HCT116 (cell line): ENCODE results near the gene SCAI. TPM values are rescaled to one million over a fixed set of nuclear protein-coding genes. Genes with fewer than 3 reads are reported as not detected.

Experiments used
- ATAC-seq: fragments of 200-7000 bp; cut with Tn5 transposase; 2 replicates; pipeline ENCODE4 v1.9.1; 2020; ENCODE audit warnings: mild to moderate bottlenecking, moderate library complexity
- BruUV-seq: library from RNA; stranded (reverse); fragments of 400-500 nt; replicated peaks from 2 replicates; lab custom pipeline; 2021; lab: Mats Ljungman, UMichigan
- CTCF ChIA-PET: fragments of 300-600 bp; sonication (Branson Sonifier 250); formaldehyde crosslinking; loops from one replicate; lab custom pipeline; 2021; ENCODE audit warnings: antibody characterized with exemption; lab: Charles Lee
- POLR2A ChIA-PET: fragments of 300-600, 350-600 bp; sonication (Branson Sonifier 250); formaldehyde crosslinking; loops from one replicate; lab custom pipeline; 2021; ENCODE audit warnings: antibody characterized with exemption; lab: Charles Lee
- RAD21 ChIA-PET, 2 experiments: fragments of 300-600 bp; sonication (Branson Sonifier 250); formaldehyde crosslinking; loops; one replicate each; lab custom pipeline; 2023; ENCODE audit warnings: low total read pairs in 2 of 2; ENCODE audit not compliant: uncharacterized antibody in 2 of 2, unreplicated experiment in 2 of 2, low non-redundant PET in 1 of 2; lab: Charles Lee
- DNase-seq: peaks from one replicate; pipeline ENCODE4 v3.0.0-alpha.2; 2010; ENCODE audit warnings: low read depth, low spot score
- H2AFZ ChIP-seq: fragments of 200-600 bp; shearing (Covaris generic), sonication (generic); 2 replicates; pipeline ENCODE4 v1.6.1; 2017; ENCODE audit warnings: low read depth, mixed run types, mixed read lengths, antibody characterized with exemption, low read length; ENCODE audit not compliant: poor library complexity, severe bottlenecking
- H3K27ac ChIP-seq: 2 replicates; pipeline ENCODE4 v1.5.1; 2012; ENCODE audit warnings: low read depth, low read length
- H3K27me3 ChIP-seq: fragments of 200-600 bp; sonication (generic); 2 replicates; pipeline ENCODE4 v1.6.1; 2016; ENCODE audit warnings: mixed run types, low read length, mixed read lengths; ENCODE audit not compliant: insufficient read depth
- H3K36me3 ChIP-seq, 2 experiments: fragments of 200-500 bp in 1 of 2; fragments of 200-600 bp in 1 of 2; sonication (Bioruptor generic) in 1 of 2; sonication (generic) in 1 of 2; 2 replicates each; pipeline versions ENCODE4 v1.5.1 to v1.6.1; 2014 to 2016; ENCODE audit warnings: low read length in 2 of 2, inconsistent platforms in 1 of 2, mixed read lengths in 1 of 2, mixed run types in 1 of 2; ENCODE audit not compliant: insufficient read depth in 2 of 2, control insufficient read depth in 1 of 2
- H3K4me1 ChIP-seq, 2 experiments: fragments of 200-600 bp in 1 of 2; sonication (generic) in 1 of 2; 2 replicates each; pipeline versions ENCODE4 v1.5.1 to v1.6.1; 2012 to 2017; ENCODE audit warnings: low read length in 2 of 2, inconsistent platforms in 1 of 2, mild to moderate bottlenecking in 1 of 2, mixed read lengths in 1 of 2, mixed run types in 1 of 2, moderate library complexity in 1 of 2; ENCODE audit not compliant: insufficient read depth in 2 of 2, control insufficient read depth in 1 of 2
- H3K4me2 ChIP-seq: fragments of 200-600 bp; sonication (generic); 2 replicates; pipeline ENCODE4 v1.6.1; 2017; ENCODE audit warnings: mixed run types, low read length, mixed read lengths
- H3K4me3 ChIP-seq, 2 experiments: fragments of 200-600 bp in 1 of 2; sonication (generic) in 1 of 2; replicated peaks in 1 of 2; 2 replicates each; pipeline ENCODE4 v1.5.1; 2011 to 2016; ENCODE audit warnings: low read length in 2 of 2, control low read depth in 1 of 2, low read depth in 1 of 2, mild to moderate bottlenecking in 1 of 2, mixed read lengths in 1 of 2, mixed run types in 1 of 2
- H3K79me2 ChIP-seq: fragments of 200-600 bp; sonication (generic); 2 replicates; pipeline ENCODE4 v1.6.1; 2017; ENCODE audit warnings: mild to moderate bottlenecking, mixed run types, low read length, moderate library complexity, mixed read lengths; ENCODE audit not compliant: insufficient read depth
- H3K9ac ChIP-seq: fragments of 200-600 bp; sonication (generic); 2 replicates; pipeline ENCODE4 v1.6.1; 2016; ENCODE audit warnings: low read length, mixed read lengths
- H3K9me2 ChIP-seq: fragments of 200-600 bp; sonication (generic), shearing (Covaris generic); 2 replicates; pipeline ENCODE4 v1.6.1; 2017; ENCODE audit warnings: mixed run types, mild to moderate bottlenecking, moderate library complexity; ENCODE audit not compliant: insufficient read depth
- H3K9me3 ChIP-seq, 2 experiments: fragments of 200-500 bp in 1 of 2; fragments of 200-600 bp in 1 of 2; sonication (Bioruptor generic) in 1 of 2; sonication (generic) in 1 of 2; 2 replicates each; pipeline ENCODE4 v1.6.1; 2014 to 2017; ENCODE audit warnings: low read length in 2 of 2, mixed read lengths in 2 of 2, inconsistent platforms in 1 of 2, low read depth in 1 of 2, mild to moderate bottlenecking in 1 of 2, mixed run types in 1 of 2, moderate library complexity in 1 of 2; ENCODE audit not compliant: control insufficient read depth in 1 of 2, insufficient read depth in 1 of 2
- H4K20me1 ChIP-seq: fragments of 200-600 bp; sonication (generic), shearing (Covaris generic); 2 replicates; pipeline ENCODE4 v1.6.1; 2017; ENCODE audit warnings: mixed run types, mild to moderate bottlenecking, moderate library complexity; ENCODE audit not compliant: insufficient read depth
- EGR1 ChIP-seq: IDR thresholded peaks from 2 replicates; pipeline ENCODE4 v1.6.1; 2012; ENCODE audit warnings: low read depth
- ELF1 ChIP-seq: IDR thresholded peaks from 2 replicates; pipeline ENCODE4 v1.6.1; 2012; ENCODE audit warnings: low read depth, borderline replicate concordance
- EZH2 ChIP-seq: fragments of 200-600 bp; sonication (generic); IDR thresholded peaks from 2 replicates; pipeline ENCODE4 v1.6.1; 2017; ENCODE audit warnings: antibody characterized with exemption, mixed run types
- FOSL1 ChIP-seq: IDR thresholded peaks from 2 replicates; pipeline ENCODE4 v1.6.1; 2012; ENCODE audit warnings: low read depth
- JUND ChIP-seq: IDR thresholded peaks from 2 replicates; pipeline ENCODE4 v1.6.1; 2012
- POLR2A ChIP-seq: IDR thresholded peaks from 2 replicates; pipeline ENCODE4 v1.7.0; 2011; ENCODE audit warnings: borderline replicate concordance; ENCODE audit not compliant: insufficient read depth, insufficient read length; ENCODE audit errors: extremely low read depth
- POLR2AphosphoS5 ChIP-seq: IDR thresholded peaks from 2 replicates; pipeline ENCODE4 v1.6.1; 2011; ENCODE audit warnings: mild to moderate bottlenecking, low read depth, low read length, moderate library complexity
- RAD21 ChIP-seq: IDR thresholded peaks from 2 replicates; pipeline ENCODE4 v1.6.1; 2012; ENCODE audit warnings: low read depth, mild to moderate bottlenecking
- SIN3A ChIP-seq: IDR thresholded peaks from 2 replicates; pipeline ENCODE4 v1.6.1; 2012; ENCODE audit warnings: low read depth
- SP1 ChIP-seq: IDR thresholded peaks from 2 replicates; pipeline ENCODE4 v1.6.1; 2012; ENCODE audit warnings: low read depth
- SRF ChIP-seq: IDR thresholded peaks from 2 replicates; pipeline ENCODE4 v1.6.1; 2012; ENCODE audit warnings: low read depth
- TCF7L2 ChIP-seq: IDR thresholded peaks from 2 replicates; pipeline ENCODE4 v1.7.0; 2011; ENCODE audit warnings: borderline replicate concordance, inconsistent platforms; ENCODE audit not compliant: insufficient read depth, insufficient read length; ENCODE audit errors: extremely low read depth
- YY1 ChIP-seq: IDR thresholded peaks from 2 replicates; pipeline ENCODE4 v1.6.1; 2011; ENCODE audit warnings: low read length, low read depth, moderate library complexity, mild to moderate bottlenecking; ENCODE audit not compliant: insufficient replicate concordance; ENCODE audit errors: extremely low read depth
- ZFX ChIP-seq: fragments of 450-650 bp; IDR thresholded peaks from 2 replicates; pipeline ENCODE4 v1.6.1; 2017
- ZNF274 ChIP-seq: fragments of 200-500 bp; sonication (Bioruptor generic); IDR thresholded peaks from 2 replicates; pipeline ENCODE4 v1.6.1; 2014; ENCODE audit warnings: mild to moderate bottlenecking, low read depth, low read length, inconsistent platforms
- intact Hi-C: fragments of 100-400 bp; cut with micrococcal nuclease; formaldehyde crosslinking; loops from 2 replicates; pipeline ENCODE4 v1.10.0; 2022
- total RNA-seq: library from RNA; stranded (reverse); gene quantifications from one replicate; pipeline ENCODE4 v1.2.1, GENCODE V29; 2021; ENCODE audit not compliant: unreplicated experiment
- TF ChIP-seq, protein P1 (sequence below): IDR thresholded peaks from 2 replicates; pipeline ENCODE4 v1.6.1; 2011; ENCODE audit warnings: mild to moderate bottlenecking, low read length, moderate library complexity; ENCODE audit not compliant: insufficient replicate concordance; ENCODE audit errors: extremely low read depth
- TF ChIP-seq, protein P2 (sequence below): IDR thresholded peaks from 2 replicates; pipeline ENCODE4 v1.6.1; 2012
- TF ChIP-seq, protein P3 (sequence below): IDR thresholded peaks from 2 replicates; pipeline ENCODE4 v1.6.1; 2012; ENCODE audit warnings: low read depth

SCAI gene
- total RNA-seq, 1 experiment from 2014 or later, result 14.0 TPM

DNA sequence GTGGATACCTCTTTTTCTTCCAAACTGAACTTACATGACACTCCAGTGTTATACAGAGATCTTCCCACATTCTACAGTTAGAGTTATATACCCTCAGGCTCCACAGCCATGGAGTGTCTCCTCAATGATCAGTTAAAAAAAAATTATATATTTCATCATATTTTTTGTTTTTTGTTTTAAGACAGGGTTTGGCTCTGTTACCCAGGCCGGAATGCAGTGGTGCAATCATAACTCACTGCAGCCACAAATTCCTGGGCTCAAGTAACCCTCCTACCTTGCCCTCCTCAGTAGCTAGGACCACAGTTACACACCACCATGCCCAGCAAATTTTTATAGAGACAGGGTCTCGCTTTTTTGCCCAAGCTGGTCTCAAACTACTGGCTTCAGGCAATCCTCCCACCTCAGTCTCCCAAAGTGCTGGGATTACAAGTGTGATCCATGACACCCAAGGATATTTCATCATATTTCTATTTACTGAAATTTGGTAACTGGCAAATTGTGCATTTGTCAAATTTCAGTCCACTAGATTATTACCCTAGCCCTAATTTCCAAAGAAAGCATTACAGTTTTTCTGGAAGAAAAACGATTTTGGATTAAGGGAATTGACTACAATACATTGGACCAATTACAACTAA is 18.1 kb upstream of the SCAI start (continued):
- TF ChIP-seq EGR1 (no peak), SP1 (no peak), ZNF274 (no peak)
- TF ChIP-seq, protein P1, sequence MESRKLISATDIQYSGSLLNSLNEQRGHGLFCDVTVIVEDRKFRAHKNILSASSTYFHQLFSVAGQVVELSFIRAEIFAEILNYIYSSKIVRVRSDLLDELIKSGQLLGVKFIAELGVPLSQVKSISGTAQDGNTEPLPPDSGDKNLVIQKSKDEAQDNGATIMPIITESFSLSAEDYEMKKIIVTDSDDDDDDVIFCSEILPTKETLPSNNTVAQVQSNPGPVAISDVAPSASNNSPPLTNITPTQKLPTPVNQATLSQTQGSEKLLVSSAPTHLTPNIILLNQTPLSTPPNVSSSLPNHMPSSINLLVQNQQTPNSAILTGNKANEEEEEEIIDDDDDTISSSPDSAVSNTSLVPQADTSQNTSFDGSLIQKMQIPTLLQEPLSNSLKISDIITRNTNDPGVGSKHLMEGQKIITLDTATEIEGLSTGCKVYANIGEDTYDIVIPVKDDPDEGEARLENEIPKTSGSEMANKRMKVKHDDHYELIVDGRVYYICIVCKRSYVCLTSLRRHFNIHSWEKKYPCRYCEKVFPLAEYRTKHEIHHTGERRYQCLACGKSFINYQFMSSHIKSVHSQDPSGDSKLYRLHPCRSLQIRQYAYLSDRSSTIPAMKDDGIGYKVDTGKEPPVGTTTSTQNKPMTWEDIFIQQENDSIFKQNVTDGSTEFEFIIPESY, result no peak
- TF ChIP-seq, all 23 proteins: peak for 0

DNA sequence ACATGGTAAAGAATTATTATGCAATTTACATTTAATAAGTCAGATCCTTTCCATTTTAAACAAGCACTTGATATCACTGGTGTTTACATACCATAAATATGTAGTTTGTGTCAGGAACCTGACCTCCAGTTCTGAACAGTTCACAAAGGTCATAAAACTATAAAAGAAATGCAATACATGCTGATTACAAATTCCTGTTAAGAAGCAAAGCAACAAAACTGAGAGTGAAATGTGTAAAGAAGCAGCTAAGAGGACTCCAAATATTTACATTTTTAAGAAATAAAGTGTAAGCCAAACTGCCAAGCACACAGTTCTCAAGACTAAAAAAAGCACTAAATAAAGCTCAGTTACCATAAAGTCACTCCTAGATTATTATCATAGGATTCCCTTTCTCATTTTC is 17.4 kb upstream of the SCAI start:
- Histone ChIP-seq H3K27me3 (no peaks in the 10 kb centered on the region), H2AFZ (no peak overlapping the region), H4K20me1 (no peaks in the 10 kb centered on the region), H3K4me1 (peaks cover 0 to 14% of the 10 kb centered on the region in 2 experiments; a peak in 2 of 4 replicates), H3K9me2 (no peaks in the 10 kb centered on the region), H3K36me3 (no peaks in the 10 kb centered on the region; a peak in 1 of 4 replicates), H3K9me3 (no peaks in the 10 kb centered on the region), H3K4me3 (no peak overlapping the region), H3K27ac (no peak overlapping the region), H3K9ac (no peak overlapping the region), H3K4me2 (no peak overlapping the region), H3K79me2 (peaks cover 34% of the 10 kb centered on the region)
- ChIA-PET POLR2A (interaction anchor here (1.2 kb wide), 1 partner anchor 81 kb away, joined by 3 read pairs; the partner anchor contains the start of gene HSPA5), CTCF (no interaction called here), RAD21 (no interaction called here)
- intact Hi-C loops, result no loop called here
- no peak for ATAC-seq
- no peak for DNase-seq
- BruUV-seq, result no TSS peak
- TF ChIP-seq, protein P2, sequence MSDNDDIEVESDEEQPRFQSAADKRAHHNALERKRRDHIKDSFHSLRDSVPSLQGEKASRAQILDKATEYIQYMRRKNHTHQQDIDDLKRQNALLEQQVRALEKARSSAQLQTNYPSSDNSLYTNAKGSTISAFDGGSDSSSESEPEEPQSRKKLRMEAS, result no peak
- no peak for TF ChIP-seq POLR2A
- no peak for TF ChIP-seq YY1
- TF ChIP-seq ZNF274, result no peak
- TF ChIP-seq, protein P1, result no peak
- no peak for TF ChIP-seq RAD21
- TF ChIP-seq TCF7L2, result no peak
- TF ChIP-seq JUND, result no peak
- TF ChIP-seq EZH2, result no peak
- TF ChIP-seq ZFX, result no peak
- no peak for TF ChIP-seq SIN3A
- TF ChIP-seq, protein P3, sequence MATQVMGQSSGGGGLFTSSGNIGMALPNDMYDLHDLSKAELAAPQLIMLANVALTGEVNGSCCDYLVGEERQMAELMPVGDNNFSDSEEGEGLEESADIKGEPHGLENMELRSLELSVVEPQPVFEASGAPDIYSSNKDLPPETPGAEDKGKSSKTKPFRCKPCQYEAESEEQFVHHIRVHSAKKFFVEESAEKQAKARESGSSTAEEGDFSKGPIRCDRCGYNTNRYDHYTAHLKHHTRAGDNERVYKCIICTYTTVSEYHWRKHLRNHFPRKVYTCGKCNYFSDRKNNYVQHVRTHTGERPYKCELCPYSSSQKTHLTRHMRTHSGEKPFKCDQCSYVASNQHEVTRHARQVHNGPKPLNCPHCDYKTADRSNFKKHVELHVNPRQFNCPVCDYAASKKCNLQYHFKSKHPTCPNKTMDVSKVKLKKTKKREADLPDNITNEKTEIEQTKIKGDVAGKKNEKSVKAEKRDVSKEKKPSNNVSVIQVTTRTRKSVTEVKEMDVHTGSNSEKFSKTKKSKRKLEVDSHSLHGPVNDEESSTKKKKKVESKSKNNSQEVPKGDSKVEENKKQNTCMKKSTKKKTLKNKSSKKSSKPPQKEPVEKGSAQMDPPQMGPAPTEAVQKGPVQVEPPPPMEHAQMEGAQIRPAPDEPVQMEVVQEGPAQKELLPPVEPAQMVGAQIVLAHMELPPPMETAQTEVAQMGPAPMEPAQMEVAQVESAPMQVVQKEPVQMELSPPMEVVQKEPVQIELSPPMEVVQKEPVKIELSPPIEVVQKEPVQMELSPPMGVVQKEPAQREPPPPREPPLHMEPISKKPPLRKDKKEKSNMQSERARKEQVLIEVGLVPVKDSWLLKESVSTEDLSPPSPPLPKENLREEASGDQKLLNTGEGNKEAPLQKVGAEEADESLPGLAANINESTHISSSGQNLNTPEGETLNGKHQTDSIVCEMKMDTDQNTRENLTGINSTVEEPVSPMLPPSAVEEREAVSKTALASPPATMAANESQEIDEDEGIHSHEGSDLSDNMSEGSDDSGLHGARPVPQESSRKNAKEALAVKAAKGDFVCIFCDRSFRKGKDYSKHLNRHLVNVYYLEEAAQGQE, result no peak
- no peak for TF ChIP-seq ELF1
- no peak for TF ChIP-seq SRF
- no peak for TF ChIP-seq POLR2AphosphoS5
- no peak for TF ChIP-seq FOSL1
